ENCODE results near the gene PEX10. TPM values are rescaled to one million over a fixed set of nuclear protein-coding genes. Genes with fewer than 3 reads are reported as not detected.
A peak's percentile ranks its signal among the peaks of the same experiment; 100 is the strongest.

The PEX10 gene
- total RNA-seq, 1 donor from 2014 or later = 21.2 TPM

DNA sequence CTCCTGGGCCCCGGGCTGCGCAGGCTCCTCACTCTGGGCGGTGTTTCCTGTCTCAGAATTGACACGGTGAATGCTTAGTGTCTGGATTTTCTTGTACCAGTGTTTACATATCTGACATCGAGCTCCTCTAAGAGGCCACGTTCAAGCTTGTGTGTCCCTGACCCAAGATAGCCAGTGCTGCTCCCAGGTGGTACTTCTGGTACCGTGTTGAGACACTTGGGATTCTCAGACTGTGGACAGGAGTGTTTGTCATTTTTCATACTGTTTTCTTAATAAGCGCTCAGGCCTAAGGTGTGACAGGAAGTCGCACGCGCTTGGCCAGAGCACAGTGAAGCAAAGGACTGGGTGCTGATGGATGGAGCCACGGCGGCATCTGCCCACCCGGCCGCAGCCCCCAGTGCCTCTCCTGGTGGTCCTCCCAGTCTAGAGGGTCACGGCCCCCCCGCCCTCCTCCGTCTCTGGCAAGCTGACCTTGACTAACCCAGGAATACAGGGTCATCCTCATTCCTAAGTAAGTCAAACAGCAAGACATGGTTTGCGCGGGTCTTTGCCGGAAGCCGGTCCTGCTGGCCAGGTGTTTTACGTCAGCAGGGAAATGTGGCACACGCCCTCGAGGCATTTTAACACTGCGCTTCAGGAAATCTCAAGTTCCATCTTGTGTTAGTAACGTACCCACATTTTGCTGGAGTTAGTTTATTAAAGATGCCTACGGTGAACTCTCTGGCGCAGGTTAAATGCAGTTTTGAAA, 8.0 kb downstream of the PEX10 start:
- DNase-seq = no peak

DNA sequence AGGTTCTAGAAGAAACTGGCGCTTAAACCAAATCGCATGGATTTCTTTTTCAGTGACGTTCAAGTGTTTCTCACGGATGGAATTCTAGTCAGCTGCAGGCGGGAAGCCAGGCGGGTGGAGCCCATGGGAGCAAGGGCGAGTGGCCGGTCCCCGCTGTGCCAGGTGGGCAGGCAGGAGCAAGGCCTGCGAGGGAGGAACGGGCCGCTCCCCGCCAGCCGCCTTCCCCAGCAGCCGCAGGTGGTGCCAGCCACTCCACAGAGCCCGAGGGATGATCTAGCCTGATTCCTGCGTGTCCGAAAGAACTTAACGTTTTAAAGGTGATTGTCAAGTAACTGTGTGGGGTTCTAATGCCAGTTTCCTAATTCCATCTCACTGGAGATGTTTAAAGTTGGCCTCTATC, 9.1 kb downstream of the PEX10 start:
- no peak for DNase-seq

DNA sequence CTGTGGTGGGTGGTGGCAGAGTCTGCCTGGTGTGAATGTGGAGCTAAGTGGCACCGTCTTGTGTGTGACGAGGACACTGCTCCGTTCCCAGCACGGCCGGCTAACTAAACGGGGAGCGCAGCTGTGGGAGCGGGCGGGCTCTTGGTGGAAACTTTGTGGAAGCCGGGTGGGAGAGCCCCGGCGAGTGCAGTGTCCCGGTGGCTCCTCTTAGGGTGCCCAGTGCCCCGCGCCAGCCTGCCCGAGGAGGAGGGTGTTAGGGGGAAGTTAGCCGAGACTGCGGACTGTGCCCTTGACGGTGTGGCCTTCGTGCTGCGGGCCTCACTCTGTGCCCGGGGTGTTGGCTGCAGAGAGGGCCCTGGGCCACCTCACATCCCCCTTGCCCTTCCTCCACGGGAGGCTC, 9.9 kb downstream of the PEX10 start:
- no peak for DNase-seq

DNA sequence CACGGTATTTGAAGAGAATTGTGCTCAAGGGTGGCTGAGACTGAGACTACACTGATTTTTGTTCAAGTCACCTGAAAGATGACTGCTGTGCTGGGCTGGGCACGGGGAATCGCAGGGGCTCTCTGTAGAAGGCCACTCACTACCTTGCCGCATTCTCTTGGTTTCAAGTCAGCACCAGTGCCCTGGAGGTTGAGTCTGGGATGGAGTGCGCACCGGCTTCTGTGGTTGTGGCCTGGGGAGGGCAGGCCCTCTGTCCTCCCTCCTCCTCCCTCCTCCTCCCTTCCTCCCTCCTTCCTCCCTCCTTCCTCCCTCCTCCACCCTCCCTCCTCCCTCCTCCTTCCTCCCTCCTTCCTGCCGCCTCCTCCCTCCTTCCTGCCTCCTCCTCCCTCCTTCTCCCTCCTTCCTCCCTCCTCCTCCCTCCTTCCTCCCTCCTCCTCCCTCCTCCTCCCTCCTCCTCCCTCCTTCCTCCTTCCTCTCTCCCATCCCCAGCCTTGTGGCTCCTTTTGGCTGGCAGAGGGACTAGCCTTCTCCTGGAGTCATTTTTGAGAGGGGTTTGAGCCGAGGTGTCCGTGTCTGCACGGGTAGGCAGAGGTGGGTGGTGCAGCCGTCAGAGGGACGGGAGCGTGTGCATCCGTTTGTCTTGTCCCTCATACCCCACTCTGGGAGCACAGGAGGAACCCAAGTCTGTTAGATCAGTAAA, 11.3 kb downstream of the PEX10 start:
- no peak for DNase-seq

DNA sequence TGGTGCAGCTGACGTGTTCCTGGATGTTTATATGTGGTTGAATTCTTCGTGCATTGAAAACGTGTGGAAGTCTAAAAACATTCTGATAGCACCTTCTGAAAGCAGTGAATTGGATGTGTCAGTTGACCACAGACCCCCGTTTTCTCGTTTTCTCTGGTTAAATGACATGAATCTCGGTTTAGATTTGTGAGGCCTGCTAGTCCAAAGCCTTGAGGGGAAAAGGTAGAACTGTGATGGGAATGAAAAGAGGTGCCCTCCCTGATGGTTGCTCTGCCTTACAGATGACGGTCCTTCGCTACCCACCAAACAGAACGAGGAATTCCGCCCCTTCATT, 11.8 kb downstream of the PEX10 start:
- DNase-seq = no peak

DNA sequence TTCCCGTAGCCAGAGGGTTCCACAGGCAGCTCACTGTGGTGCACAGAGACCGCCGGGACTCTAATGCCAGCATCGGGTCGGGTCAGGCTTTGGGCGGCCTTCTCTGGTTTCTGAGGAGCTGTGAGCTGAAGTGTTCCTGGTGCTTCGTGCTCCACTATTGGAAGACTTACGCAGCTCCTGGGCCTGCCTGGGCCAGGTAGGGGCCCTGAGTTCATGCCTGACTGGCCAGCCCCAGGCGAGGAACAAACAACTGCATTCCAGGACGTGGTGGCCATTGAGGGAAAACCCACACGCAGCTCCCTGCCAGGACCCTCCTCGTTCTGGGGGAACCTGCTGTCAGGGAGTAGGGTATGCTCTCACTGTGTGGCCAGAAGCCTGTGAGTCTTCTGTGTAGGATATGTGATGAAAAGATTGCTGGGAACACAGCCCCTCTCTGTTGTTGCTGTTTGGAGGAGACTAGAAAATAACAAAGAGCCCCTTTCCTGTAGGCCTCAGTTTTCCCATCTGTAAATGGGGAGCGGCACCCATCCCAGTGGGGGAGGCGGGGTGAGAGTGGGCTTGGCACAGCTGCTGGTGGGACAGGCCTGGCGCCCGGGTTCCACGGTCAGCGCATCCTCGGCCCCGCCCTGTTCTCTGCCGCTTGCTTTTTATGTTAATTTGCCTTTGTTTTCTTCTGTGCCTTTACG, 12.3 kb downstream of the PEX10 start:
- no peak for DNase-seq

DNA sequence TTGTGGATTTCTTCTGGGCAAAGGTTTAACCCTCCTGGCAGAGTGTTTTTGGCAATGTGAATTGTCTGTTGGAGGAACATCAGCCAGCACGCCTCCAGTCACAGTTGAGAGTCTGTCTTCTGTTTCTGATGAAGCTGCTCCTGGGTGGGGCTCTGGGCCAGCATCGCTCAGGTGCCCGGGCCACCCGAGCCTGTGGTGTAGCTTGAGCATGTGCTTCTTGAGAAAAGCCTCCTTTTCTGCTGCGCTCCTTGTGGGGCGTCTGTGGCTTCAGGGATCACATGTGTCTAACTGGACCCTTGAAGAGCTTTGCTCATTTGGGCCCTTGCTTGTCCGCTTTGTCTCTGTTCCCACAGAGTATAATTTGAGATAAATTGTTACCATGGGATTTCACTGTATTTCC, 13.5 kb downstream of the PEX10 start:
- DNase-seq = no peak

DNA sequence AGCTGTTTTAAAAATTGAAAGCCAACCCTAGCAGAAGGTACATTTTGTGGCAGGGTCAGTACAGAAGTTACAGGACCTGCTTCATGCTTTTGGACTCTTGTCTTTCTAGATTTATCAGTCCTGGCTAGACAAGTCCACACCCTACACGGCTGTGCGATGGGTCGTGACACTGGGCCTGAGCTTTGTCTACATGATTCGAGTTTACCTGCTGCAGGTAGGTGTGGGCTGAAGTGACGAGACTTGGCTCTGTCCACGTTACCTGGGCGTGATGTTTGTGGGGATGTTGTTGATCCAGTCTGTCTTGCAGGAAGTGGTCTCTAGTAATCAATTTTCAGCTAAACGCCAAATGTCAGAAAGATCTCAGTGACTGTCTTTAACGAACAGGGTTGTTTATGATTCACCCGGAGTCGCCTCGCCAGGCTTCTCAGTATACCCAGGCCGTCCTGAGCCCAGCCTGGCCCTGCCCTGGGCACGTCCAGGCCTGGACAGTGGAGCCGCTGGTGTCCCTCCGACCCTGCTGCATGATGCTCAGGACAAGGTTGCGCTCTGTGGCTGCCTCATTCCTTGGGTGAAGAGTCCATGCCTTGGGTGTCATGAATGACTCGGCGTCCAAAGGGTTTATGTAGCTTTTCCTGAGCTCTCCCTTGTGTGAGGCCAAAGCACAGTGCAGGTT, 15.2 kb downstream of the PEX10 start:
- no peak for DNase-seq

DNA sequence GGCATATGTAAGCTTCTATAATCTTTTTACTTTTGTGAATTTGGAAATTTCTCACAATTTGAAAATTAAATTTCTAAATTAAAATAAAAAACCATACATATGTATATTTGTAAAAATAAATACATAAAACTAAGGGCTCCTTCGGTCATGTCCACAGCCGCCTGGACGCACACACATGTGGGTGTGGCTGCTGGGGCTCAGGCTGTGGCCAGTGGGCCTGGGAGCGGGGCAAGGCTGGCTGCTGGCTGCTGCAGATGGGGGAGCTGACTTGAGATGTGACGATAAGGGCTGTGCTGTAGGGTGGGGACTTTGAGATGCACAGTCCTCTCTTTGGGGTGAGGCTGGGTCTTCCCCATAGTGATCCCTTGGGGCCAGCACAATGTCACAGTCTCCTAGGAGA, 15.9 kb downstream of the PEX10 start:
- no peak for DNase-seq

DNA sequence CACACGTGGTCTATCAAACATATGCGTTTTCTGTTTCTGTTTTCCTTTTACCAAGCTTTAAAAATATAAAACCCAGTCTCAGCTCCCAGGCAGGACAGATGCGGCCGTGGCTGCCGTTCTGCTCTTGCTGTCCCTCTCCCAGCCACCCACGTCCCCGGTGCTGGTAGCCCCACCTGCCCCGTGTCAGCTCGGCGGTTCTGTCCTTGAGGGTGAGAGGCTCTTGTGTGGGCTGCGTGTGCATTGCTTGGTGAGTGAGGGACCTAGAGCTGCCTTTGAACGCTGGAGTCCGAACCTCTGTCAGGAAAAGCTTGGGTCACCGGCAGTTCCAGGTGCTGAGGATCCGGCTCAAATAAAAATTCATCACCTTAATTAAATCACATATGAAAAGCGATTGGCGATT, 16.3 kb downstream of the PEX10 start:
- DNase-seq = no peak

DNA sequence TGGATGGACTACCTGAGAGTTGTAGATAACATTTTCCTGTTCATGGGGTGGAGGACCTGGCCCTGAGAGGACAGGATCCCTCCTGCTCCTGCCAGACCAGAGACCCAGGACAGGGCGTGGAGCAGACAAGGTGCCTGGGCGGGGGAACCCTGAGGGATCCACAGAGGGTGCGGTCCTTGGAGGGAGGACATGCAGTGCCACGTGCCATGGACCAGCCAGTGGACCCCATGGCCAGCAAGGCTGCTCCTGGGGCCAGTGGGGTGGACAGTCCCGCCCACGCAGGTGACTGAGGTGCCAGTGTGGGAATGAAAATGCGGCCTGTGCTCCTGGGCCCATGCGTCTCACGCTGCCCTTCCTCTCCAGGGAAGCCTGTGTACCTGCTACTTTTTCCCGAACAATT, 17.1 kb downstream of the PEX10 start:
- DNase-seq = no peak

DNA sequence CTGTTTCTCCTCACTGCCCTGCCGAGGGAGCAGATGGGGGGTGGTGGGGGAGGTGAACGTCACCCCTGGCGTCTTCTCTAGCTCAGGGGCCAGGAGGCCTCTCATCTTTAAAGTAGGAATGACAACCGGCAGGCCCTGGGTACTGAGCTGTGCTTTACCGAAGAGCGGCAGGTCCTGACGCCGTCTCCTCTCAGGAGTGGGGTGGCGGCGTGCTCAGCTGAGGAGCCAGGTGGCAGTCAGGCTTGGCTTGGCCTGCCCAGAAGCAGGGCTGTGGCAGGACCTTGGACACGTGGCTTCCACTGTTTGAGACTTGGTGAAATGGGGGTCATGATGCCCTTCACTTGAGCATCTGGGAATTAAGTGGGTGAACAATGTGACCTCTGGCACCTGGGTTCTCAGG, 17.6 kb downstream of the PEX10 start:
- no peak for DNase-seq

DNA sequence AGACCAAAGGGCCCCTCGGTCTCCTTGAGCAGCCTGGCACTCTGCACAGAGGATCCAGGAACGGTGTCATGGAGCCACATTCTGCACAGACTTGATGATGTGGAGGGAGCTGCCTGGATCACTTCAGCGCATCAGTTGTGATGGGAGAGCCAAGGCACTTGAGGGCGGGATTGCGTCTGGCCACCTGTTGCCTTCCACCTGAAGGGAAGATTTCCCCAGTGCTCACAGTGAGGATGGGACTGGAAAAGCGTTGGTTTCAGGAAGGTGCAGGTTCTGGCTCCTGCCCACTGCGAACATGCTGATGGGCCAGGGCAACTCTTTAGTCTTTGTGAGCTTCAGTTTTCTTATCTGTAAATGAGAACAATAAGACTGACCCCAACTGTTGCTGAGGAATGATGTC, 18.1 kb downstream of the PEX10 start:
- DNase-seq = no peak

DNA sequence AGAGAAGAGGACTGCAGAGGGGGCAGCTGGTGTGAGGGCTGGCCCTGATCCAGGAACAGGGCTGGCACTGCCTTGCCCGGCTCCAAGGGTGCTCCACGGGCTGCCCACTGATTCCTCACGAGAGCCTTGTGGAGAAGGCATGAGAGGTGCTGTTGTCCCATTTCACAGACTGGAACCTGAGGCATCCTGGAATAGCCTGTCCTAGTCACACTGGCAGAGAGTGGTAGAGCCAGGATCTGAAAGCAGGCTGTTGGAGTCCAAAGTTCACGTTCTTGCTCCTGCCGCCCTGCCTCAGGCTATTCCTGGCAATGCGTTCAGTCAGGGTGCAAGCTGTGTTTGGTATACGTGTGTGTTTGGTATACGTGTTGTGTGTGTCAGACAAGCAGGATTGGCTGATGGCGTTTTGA, 18.9 kb downstream of the PEX10 start:
- no peak for DNase-seq

DNA sequence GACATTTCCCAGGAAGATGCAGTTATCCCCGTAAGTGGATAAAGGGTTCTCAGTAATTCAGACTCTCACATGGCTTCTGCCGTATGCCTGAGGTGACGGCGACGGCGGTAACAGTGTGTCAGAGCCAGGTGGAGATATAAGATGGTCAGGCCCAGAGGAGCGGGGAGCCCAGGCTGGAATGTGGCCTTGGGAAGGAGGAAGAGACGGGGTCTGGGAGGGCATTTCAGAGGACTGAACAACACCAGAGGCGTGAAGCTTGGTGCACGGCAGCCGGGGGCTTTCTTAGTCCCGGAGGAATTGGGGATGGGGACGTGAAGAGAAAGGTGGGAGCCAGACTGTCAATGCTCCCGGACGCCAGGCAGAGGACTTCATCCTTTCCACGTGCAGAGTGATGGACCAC, 19.7 kb downstream of the PEX10 start:
- no peak for DNase-seq

DNA sequence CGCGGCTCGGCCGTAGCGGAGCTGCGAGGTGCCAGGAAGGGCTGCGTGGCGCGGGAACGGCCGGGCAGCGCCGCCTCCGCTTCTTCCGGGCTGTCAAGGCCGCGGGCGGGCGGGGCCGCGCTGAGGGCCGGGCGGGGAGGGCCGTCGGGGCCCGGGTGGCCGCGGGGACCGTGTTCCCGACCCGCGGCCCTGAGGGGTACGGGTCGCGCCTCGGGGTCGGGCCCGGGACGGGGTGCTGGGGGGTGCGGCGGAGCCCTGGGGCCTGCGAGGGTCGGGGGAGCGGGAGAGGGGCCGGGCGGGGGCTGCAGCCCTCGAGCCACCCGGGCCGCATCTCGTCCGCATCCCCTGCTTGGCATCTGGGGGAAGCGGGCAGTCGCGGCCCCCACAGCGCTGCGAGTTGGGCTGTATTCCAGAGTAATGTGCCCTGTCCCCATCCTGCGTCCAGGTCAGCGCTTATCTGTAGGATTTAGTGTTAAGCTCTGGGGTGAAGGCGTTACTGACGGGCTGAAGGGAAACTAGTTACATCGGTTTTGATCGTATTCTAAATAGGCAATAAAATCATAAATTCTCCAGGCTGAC, 20.3 kb downstream of the PEX10 start:
- DNase-seq = no peak

DNA sequence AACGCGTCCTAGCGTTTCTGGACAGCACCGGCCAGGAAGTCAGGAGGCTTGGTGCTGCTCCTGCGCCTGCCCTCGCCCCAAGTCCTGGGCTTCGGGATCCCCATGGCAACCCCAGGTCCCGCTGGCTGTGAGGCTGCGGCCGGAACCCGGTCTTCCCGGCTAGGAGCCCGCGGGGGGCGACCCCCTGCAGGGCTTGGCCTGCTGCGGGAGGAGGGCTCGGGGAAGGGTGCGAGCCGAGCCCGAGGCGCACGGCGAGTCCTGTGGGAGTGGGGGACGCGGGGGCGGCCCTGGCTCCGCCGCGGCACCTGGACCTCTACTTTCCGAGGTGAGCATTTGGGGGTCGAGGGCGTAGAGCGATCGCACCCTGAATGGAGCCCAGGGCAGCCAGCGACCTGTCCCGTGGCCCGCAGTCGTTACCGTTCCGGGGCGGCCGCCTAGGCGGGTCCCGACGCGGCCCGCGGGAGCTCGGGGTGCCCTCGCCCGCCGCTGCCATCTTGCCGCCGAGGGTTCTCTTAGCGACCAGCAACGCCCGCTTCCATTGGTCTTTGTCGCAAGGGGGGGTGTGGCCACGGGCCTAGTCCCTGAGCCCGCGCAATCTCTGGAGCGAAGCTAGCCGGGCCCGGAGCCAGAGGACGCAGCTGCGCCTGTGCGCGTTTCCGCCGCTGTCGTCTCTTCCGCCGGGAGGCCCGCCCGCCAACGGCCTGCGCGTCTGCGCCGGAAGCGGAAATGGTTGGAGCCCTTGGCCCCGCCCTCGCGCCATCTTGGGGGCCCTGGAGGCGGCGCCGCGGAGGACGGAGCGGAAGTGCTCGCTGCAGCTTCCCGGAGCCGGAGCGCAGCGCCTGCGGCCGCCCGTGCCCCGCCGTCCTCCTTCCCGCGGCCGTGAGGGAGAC, 21.1 kb downstream of the PEX10 start, which contains the start of the genes MORN1 and RER1:
Gene MORN1 (minus strand): TSS at position 514 of the 890 bp plus-strand sequence. CDS start 21 bp downstream, at position 493.
Gene RER1 (plus strand): TSS at position 801 of the 890 bp plus-strand sequence. CDS start 3,950 bp downstream, outside the sequence.
- peak; percentile 97 for DNase-seq

DNA sequence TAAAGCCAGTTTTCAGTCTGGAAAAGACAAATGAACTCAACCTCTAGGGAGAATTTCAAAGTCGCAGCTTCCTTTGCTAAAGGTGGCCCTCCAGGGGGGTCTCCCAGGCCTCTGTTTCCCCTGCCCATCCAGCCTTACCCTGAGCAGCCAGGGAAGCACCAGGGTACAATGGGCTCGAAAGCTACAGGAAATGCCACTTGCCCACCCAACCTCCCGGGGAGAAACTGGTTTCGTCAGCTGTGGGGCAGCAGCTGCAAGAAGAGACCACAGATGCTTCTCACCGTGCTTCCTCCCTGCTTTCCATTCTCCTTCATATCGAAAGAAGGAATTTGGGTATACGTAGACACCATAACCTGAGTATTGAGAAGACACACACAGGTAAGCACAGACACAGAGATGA, 22.7 kb downstream of the PEX10 start:
- no peak for DNase-seq

DNA sequence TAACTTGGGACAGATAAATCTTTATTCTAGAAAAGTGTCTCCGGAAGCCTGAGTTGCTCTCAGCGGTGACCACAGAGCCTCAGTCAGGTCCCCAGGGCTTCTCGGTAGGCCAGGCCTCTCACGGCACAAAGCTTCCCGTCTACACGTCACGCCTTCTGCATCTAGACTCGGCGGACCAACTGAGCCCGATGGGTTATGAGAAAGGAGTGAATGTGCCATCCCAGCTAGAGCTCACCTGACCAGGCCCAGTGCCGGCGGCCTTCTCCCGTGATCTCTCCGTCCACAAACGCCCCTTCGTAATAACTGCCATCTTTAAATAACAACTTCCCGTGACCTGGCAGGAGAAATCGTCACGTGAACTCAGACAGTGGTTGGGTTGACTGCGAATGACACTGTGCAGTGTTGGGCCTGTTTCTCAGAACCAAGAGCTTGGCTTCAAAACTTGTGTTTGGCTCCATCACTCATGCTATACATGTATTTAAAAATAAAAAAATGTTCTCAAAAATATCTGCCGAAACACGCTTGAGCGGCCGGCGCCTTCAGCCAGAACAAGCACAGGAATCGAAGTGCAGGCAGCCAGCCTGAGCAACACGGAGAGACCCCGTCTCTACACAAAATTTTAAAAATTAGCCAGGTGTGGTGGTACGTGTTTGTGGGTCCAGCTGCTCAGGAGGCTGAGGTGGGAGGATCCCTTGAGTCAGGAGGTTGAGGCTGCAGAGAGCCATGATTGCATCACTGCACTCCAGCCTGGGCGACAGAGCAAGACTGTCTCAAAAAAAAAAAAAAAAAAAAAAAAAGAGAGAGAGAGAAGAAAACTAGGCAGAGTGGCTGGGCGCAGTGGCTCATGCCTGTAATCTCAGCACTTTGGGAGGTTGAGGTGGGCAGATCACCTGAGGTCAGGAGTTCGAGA, 24.1 kb downstream of the PEX10 start:
- DNase-seq = no peak
